Skeletal muscle satellite cell (primary cell): ENCODE data around the gene NF2.

Source experiments
- H3K27me3 ChIP-seq: 2 replicates; pipeline ENCODE4 v1.7.0; 2013; ENCODE audit warnings: low read length; ENCODE audit not compliant: control insufficient read depth, insufficient read depth
- H3K36me3 ChIP-seq: 2 replicates; pipeline ENCODE4 v1.7.0; 2013; ENCODE audit warnings: mild to moderate bottlenecking, control low read depth, low read length; ENCODE audit not compliant: insufficient read depth
- H3K4me1 ChIP-seq: 2 replicates; pipeline ENCODE4 v1.7.0; 2013; ENCODE audit warnings: low read length; ENCODE audit not compliant: control insufficient read depth, insufficient read depth
- H3K4me2 ChIP-seq: 2 replicates; pipeline ENCODE4 v1.7.0; 2013; ENCODE audit warnings: mild to moderate bottlenecking, low read length
- H3K4me3 ChIP-seq: 2 replicates; pipeline ENCODE4 v1.7.0; 2013; ENCODE audit warnings: low read length
- H3K9ac ChIP-seq: 2 replicates; pipeline ENCODE4 v1.7.0; 2013; ENCODE audit warnings: mild to moderate bottlenecking, low read depth, low read length, moderate library complexity
- H3K9me3 ChIP-seq: replicated peaks from 2 replicates; pipeline ENCODE4 v1.7.0; 2013; ENCODE audit warnings: mild to moderate bottlenecking, control low read depth, low read length

NF2 gene

DNA sequence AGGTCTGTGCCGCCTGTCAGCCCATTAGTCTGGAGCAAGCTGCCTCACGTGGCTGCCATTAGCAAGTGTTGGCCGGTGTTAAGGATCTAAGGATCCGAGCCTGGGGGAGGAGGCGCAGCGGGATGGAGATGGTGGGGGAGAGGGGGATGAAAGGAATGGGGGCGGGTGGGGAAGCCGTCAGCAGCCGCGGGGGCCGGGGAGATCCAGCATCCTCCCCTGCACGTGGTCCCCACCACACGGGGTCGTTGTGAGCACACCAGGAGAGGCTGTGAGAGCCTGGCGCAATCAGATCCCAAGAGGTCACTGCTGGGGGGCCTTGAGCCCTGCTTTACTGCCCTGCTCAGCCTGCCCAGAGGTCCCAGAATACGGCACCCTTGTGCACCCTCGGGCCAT is 123.7 kb downstream of the NF2 start:
- Histone ChIP-seq H3K27me3 (peaks cover 31% of the 10 kb centered on the region), H3K4me2 (no peak overlapping the region), H3K9ac (no peak overlapping the region), H3K9me3 (no peaks in the 10 kb centered on the region), H3K36me3 (no peaks in the 10 kb centered on the region), H3K4me3 (no peak overlapping the region), H3K4me1 (no peaks in the 10 kb centered on the region)

DNA sequence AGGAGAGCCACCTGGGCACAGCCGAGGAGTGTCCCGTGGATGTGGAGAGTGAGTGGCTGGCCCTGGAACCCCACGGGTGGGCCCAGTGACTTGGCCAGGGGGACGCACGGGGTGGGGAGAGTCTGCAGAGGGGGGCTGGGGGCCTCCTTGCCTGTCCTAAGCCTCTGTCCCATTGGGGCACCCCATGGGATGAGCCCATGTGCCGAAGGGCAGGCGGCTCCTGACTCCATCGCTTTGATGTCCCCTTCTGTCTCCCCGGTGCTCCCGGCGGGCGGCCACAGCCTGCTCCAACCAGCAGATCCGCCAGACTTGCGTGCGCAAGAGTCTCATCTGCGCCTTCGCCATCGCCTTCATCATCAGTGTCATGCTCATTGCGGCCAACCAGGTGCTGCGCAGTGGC is 125.7 kb downstream of the NF2 start:
- no peaks in the 10 kb centered on the region for H3K4me1 ChIP-seq
- H3K9me3 ChIP-seq: no peaks in the 10 kb centered on the region
- no peak overlapping the region for H3K4me3 ChIP-seq
- H3K4me2 ChIP-seq: no peak overlapping the region
- H3K9ac ChIP-seq: no peak overlapping the region
- H3K27me3 ChIP-seq: peaks cover 13% of the 10 kb centered on the region
- H3K36me3 ChIP-seq: no peaks in the 10 kb centered on the region

DNA sequence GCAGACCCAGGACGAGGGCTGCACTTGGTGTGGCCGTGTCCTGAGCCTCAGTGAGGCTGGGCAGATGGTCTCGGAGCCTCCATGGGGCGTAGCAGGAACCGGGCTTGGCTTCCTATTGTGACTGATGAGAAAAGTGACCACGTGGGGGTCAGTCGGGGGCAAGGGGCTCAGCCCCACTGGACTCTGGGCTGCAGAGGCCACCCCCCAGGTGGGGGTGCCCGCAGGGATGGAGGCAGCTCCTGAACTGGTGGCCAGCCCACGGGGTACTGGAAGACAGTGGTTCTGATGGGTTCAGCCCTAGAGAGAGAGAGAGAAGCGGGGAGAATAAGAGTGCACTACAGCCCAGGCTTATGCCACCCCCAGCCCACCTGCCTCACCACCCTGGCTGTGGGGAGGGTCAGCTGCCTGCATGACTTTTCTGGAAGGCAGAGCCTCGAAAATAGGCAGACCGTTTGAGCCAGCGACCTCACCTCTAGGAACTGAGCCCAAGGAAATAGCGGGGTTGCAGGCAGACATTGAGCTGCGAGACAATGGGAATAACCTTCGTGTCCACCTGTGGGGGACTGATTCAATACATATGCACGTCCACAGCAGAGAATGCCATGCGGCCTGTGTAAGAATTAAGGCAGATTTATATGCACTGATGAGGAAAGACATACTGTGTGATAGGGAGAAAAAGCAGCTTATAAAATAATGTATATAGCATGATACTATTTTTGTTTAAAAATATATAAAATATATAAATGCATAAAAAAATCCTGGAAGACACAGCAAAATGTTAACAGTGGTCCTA is 127.8 kb downstream of the NF2 start:
- Histone ChIP-seq H3K27me3 (no peaks in the 10 kb centered on the region), H3K4me1 (no peaks in the 10 kb centered on the region), H3K4me3 (no peak overlapping the region), H3K9ac (no peak overlapping the region), H3K36me3 (peaks cover 5% of the 10 kb centered on the region), H3K4me2 (no peak overlapping the region), H3K9me3 (no peaks in the 10 kb centered on the region)

DNA sequence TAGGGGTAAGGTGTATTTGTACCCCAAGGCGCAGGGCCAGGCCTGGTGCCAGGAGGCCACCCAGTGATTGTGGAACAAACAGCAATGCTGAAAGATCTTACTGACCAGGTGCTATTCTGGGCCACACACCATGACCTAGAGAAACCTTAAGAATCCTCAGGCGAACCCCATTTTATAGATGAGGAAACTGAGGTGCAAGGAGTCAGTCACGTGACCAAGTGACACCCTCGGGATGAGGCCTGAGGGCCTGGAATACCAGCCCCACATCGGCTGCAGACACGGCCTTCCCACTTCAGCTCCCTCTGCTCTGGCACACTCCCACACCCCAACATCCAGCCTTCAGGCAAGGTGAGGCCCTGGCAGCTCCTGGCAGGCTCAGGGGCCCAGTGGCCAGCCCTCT is 129.4 kb downstream of the NF2 start:
- Histone ChIP-seq H3K9ac (no peak overlapping the region), H3K9me3 (no peaks in the 10 kb centered on the region), H3K4me1 (no peaks in the 10 kb centered on the region), H3K4me2 (no peak overlapping the region), H3K4me3 (no peak overlapping the region), H3K36me3 (peaks cover 5% of the 10 kb centered on the region), H3K27me3 (no peaks in the 10 kb centered on the region)

DNA sequence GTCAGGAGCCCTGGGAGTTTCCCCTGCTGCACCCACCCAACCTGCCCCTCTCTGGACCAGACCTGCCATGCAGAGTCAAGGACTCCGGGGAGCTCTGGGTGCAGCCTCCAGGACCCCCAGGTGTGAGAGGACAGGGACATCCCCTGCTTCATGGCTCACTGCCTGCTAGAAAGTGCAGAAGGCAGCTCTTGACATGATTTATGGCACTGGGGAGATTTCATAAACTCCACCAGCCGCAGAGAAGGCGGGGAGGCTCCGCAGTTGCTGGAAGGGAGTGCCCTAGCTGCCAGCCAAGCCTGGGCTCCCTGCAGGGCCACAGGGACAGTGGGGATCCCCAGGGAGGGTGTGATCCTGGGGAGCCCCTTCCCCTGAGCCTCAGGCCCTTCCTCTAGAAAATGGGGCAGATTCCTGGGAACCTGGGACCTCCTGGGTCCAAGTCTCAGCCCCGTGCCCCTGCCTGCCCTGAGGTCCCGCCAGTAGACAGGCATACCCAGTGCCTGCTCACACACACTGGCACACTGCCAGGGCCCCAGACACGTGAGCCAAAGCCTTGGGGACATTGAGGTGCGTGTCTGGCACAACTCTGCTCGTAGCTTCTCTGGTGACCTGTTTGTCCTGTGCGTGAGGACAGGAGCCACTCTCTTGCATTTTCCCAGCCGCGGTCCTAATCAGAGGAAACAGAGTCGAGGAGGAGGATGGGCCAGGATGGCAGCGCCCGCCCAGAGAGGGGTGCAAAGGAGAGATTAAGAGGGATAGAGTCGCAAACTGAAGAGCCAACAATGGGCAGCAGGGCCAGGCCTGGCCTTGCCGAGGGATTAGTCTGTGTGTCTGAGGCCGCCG is 130.1 kb downstream of the NF2 start:
- Histone ChIP-seq H3K36me3 (peaks cover 8% of the 10 kb centered on the region), H3K27me3 (no peaks in the 10 kb centered on the region), H3K4me2 (no peak overlapping the region), H3K9ac (no peak overlapping the region), H3K9me3 (no peaks in the 10 kb centered on the region), H3K4me3 (no peak overlapping the region), H3K4me1 (no peaks in the 10 kb centered on the region)

DNA sequence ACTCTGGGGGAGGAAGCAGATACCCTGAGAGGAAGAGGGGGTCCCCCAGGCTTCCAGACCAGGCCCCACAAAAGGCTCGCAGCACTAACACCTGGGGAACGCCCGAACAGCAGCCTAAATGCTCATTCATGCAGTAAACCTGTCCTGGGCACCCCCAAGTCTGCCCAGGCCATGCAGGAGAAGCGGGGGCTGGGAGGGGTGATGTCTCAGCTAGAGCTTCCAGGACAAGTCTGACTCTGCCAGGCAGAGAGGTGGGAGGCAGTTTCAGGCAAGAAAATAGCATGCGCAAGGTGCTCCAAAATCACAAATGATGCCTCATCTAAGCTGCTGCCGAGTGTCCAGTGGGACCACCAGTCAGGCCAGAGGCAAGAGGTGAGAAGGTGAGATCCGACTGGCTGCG is 131.0 kb downstream of the NF2 start:
- Histone ChIP-seq H3K4me2 (no peak overlapping the region), H3K9me3 (no peaks in the 10 kb centered on the region), H3K9ac (no peak overlapping the region), H3K4me3 (no peak overlapping the region), H3K27me3 (no peaks in the 10 kb centered on the region), H3K4me1 (no peaks in the 10 kb centered on the region), H3K36me3 (peaks cover 8% of the 10 kb centered on the region)

DNA sequence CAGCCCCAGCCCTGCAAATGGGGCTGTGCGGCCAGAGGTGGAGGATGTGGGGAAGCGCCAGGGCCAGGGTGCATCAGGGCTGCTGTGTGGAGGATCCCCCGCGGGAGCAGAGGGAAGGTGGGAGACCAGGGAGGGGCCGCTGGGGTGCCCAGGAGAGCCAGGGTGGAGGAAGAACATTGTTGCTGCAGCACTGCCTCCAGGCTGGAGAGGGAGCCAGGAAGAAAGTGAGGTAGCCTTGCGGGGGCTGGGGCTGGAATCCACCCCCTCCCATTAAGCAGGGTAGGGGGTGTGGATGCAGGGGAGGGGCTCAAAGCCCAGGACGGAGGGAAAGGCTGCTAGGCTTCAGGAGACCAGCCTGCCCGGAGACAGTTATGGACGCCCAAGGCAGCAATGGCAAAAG is 131.4 kb downstream of the NF2 start:
- Histone ChIP-seq H3K4me3 (no peak overlapping the region), H3K36me3 (peaks cover 8% of the 10 kb centered on the region), H3K4me2 (no peak overlapping the region), H3K4me1 (no peaks in the 10 kb centered on the region), H3K27me3 (no peaks in the 10 kb centered on the region), H3K9ac (no peak overlapping the region), H3K9me3 (no peaks in the 10 kb centered on the region)

DNA sequence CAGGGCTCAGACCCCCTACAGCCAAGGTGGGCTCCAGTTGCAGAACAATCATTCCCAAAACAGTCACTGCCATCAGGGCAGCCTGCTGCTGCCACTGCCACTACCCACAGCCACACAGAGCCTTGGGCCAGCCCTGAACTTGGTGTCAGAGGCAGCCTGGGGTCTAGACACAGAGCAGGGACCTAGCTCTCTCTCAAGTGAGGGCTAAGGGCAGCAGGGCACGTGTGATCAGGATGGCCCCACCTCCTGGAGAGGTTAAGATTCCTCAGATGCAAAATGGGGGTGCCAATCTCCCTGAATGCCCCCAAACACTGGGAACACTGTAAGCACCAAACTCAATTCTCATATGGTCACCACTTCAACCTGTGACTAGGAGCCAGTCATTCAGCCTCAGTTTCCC is 132.0 kb downstream of the NF2 start:
- Histone ChIP-seq H3K4me2 (no peak overlapping the region), H3K9me3 (no peaks in the 10 kb centered on the region), H3K9ac (no peak overlapping the region), H3K27me3 (no peaks in the 10 kb centered on the region), H3K4me3 (no peak overlapping the region), H3K4me1 (no peaks in the 10 kb centered on the region), H3K36me3 (peaks cover 8% of the 10 kb centered on the region)

DNA sequence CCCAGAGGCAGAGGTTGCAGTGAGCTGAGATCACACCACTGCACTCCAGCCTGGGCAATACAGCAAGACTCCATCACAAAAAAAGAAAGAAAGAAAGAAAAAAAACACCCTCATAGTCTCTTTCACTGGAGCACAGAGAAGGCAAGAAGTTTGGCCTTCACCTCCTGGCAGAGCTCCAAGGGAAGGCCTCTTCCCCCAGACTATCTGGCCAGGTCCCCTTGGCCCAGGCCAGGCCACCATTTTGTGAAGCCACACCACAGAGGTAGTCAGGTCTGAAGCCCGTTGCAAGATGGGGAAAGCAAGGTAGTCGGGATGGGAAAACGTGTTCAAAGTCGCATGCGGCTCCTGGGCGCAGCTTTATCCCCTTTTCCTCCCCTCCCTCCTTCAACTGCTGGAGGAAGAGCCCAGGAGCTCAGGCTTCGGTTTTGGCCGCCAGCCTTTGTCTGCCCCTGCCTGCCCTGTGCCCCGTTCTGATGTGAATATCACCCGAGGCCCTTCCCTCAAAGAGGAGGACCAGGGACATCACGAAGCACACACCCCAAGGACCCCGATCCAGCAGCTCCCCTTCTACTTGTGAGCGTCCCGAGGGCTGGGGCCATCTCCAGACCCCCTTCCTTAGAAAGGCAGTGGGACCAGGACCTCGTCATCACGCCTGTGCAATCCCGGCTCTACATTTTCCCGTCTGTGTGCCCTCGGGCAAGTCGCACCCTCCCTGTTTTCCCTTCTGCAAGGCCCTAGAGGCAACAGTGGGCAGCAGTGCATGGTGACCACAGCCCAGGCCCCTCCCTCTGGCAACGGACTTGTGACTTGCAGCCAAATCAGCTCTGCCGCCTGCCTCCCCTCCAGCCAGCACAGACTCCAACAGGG is 134.1 kb downstream of the NF2 start:
- no peak overlapping the region for H3K4me2 ChIP-seq
- no peaks in the 10 kb centered on the region for H3K4me1 ChIP-seq
- H3K4me3 ChIP-seq: no peak overlapping the region
- no peaks in the 10 kb centered on the region for H3K9me3 ChIP-seq
- H3K27me3 ChIP-seq: no peaks in the 10 kb centered on the region
- H3K36me3 ChIP-seq: peaks cover 18% of the 10 kb centered on the region
- H3K9ac ChIP-seq: no peak overlapping the region

DNA sequence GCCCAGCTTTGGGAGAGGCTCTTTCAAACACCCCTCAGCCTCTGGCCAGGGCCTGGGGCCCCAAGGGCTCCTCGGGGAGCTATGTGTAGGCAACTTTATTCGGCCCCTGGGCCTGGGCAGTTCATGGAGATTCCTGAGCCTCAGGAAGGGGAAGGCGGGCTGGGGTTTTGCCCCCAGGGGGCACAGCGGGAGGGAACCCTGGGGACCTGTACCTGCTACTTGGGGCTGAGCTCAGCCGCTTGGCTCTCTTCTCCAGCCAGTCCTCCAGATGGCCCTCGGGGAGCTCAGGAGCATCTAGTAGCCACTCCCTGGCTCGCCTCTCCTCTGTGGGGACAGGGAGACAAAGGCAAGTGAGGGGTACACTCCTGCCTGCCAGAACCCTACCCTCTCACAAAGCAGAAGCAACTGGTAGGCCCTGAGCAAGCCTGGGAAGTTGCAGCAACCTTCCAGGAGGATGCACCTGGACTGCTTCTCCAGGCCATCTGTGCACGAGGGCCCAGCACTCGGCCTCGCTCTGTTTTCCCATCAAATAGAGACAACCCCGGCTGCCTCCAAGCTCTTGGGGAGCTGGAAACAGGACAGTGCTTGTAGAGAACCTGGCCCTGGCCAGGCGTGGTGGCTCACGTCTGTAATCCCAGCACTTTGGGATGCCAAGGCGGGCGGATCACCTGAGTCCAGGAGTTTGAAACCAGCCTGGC is 134.8 kb downstream of the NF2 start:
- Histone ChIP-seq H3K9me3 (no peaks in the 10 kb centered on the region), H3K27me3 (no peaks in the 10 kb centered on the region), H3K9ac (no peak overlapping the region), H3K36me3 (peaks cover 18% of the 10 kb centered on the region), H3K4me2 (no peak overlapping the region), H3K4me3 (no peak overlapping the region), H3K4me1 (no peaks in the 10 kb centered on the region)
